Nephron (organoid): ENCODE data around the gene DGKD.

ENCODE experiments used
- H3K27ac Mint-ChIP-seq, 3 experiments: 2 replicates each; pipeline ENCODE4 v1.8.0; 2020; ENCODE audit warnings: mixed read lengths in 3 of 3, mild to moderate bottlenecking in 2 of 3, moderate library complexity in 1 of 3
- H3K27me3 Mint-ChIP-seq: 2 replicates; pipeline ENCODE4 v1.8.0; 2021; ENCODE audit warnings: low read depth, mild to moderate bottlenecking, moderate library complexity, mixed read lengths
- H3K36me3 Mint-ChIP-seq: 2 replicates; pipeline ENCODE4 v1.8.0; 2020; ENCODE audit warnings: low read depth, mixed read lengths
- H3K4me1 Mint-ChIP-seq: 2 replicates; pipeline ENCODE4 v1.8.0; 2020; ENCODE audit warnings: mixed read lengths
- H3K4me3 Mint-ChIP-seq, 3 experiments: 2 replicates each; pipeline ENCODE4 v1.8.0; 2020; ENCODE audit warnings: mild to moderate bottlenecking in 3 of 3, mixed read lengths in 3 of 3, moderate library complexity in 2 of 3
- H3K9me3 Mint-ChIP-seq: 2 replicates; pipeline ENCODE4 v1.8.0; 2020; ENCODE audit warnings: mixed read lengths
- TF ChIP-seq, protein P1 (sequence below), 3 experiments: fragments of 200-600 bp; sonication (generic); IDR thresholded peaks; one replicate each; pipeline ENCODE4 v1.5.0; 2021; ENCODE audit warnings: antibody characterized with exemption in 3 of 3; ENCODE audit not compliant: unreplicated experiment in 3 of 3

DGKD gene

DNA sequence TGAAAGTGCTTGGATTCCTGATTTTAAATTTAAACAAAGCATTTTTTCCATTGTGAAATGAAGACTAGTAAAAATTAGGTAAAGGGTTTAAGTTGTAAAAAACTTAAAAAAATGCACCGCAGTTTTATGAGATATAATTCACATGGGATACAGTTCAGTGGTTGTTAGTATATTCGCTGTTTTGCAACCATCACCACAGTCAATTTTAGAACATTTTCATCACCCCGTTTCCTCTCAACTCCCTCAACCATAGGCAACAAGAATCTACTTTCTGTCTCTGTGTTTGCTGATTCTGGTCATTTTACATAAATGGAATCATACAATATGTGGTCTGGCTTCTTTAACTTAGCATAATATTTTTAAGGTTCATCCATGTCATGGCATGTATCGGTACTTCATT lies 4.0 kb downstream of the DGKD start:
- Mint-ChIP-seq H3K36me3 (peaks cover 13% of the 10 kb centered on the region), H3K4me1 (peaks cover 57% of the 10 kb centered on the region), H3K27me3 (no peaks in the 10 kb centered on the region), H3K27ac (no peak overlapping the region), H3K4me3 (peak overlapping the region in 2 of 3 experiments; percentile 40 to 60), H3K9me3 (peaks cover 2% of the 10 kb centered on the region)
- TF ChIP-seq, protein P1, sequence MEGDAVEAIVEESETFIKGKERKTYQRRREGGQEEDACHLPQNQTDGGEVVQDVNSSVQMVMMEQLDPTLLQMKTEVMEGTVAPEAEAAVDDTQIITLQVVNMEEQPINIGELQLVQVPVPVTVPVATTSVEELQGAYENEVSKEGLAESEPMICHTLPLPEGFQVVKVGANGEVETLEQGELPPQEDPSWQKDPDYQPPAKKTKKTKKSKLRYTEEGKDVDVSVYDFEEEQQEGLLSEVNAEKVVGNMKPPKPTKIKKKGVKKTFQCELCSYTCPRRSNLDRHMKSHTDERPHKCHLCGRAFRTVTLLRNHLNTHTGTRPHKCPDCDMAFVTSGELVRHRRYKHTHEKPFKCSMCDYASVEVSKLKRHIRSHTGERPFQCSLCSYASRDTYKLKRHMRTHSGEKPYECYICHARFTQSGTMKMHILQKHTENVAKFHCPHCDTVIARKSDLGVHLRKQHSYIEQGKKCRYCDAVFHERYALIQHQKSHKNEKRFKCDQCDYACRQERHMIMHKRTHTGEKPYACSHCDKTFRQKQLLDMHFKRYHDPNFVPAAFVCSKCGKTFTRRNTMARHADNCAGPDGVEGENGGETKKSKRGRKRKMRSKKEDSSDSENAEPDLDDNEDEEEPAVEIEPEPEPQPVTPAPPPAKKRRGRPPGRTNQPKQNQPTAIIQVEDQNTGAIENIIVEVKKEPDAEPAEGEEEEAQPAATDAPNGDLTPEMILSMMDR (IDR thresholded peaks at IDR 0.05; ENCODE audit: unreplicated experiment in 3 of 3) = no peak

DNA sequence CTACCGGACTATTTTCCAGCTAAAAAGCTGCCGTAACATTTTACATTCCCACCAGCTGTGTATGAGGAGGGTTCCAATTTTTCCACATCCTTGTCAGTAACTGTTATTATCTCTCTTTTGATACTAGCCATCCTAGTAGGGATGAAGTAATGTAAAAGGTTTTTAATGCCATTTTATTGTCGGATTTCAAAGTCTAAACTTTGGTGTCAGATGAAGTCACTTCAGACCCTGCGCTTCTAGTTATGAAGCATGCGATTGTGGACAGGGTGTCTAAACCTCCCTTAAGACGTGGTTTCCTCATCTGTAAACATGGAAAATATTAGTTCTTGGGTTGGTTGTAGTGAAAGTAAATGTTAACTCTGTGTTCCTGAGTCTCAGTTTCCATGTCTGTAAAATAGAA lies 4.7 kb downstream of the DGKD start:
- Mint-ChIP-seq H3K27me3 (no peaks in the 10 kb centered on the region), H3K27ac (no peak overlapping the region), H3K36me3 (peaks cover 19% of the 10 kb centered on the region), H3K9me3 (peaks cover 6% of the 10 kb centered on the region), H3K4me3 (peak overlapping the region in 1 of 3 experiments; percentile 60), H3K4me1 (peaks cover 52% of the 10 kb centered on the region)
- TF ChIP-seq, protein P1 (IDR thresholded peaks at IDR 0.05; ENCODE audit: unreplicated experiment in 3 of 3) = no peak

DNA sequence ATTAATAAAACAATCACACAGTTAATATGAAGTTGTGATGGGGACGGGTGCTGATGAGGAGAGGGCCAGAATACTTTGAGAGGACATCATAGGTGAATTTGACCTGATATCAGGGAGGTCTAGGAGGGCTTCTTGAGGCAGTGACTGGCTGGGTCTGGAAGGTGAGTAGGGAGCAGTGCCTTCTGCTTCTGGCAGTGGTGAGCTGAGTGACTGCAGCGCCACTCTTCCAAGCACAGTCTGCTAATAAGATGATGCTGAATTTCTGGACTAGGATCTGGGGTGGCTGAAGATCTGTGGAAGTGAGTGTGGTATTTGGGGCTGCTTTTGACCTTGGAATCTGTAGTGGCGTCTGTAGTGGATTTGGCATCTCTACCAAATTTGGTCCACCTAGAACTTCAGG lies 5.5 kb downstream of the DGKD start:
- Mint-ChIP-seq H3K27me3 (no peaks in the 10 kb centered on the region), H3K4me1 (peaks cover 51% of the 10 kb centered on the region), H3K27ac (peak overlapping the region in 1 of 3 experiments; percentile 23), H3K9me3 (peaks cover 6% of the 10 kb centered on the region), H3K4me3 (no peak overlapping the region), H3K36me3 (peaks cover 27% of the 10 kb centered on the region)
- TF ChIP-seq, protein P1 (IDR thresholded peaks at IDR 0.05; ENCODE audit: unreplicated experiment in 3 of 3) = no peak

DNA sequence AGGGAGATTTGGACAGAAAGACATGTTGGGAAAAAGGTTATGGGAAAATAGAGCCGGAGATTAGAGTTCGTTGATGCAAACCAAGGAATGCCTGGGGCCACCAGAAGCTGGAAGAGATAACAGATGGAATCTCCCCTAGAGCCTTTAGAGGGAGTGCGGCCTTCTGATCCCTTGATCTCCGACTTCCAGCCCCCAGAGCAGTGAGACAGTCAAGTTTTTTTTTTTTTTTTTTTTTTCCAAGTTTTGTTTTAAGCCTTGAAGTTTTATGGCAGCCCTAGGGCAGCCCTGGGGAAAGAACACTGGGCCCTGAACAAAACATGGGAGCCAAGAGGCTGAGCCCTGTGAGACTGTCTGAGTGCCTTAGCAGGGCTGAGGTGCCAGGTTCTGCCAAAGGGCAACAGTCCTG lies 6.5 kb downstream of the DGKD start:
- no peak overlapping the region for H3K4me3 Mint-ChIP-seq
- peak overlapping the region; percentile 17 to 59 (median 34) for H3K27ac Mint-ChIP-seq
- H3K27me3 Mint-ChIP-seq = no peaks in the 10 kb centered on the region
- H3K4me1 Mint-ChIP-seq = peaks cover 44% of the 10 kb centered on the region
- H3K9me3 Mint-ChIP-seq = peaks cover 6% of the 10 kb centered on the region
- TF ChIP-seq, protein P1 (IDR thresholded peaks at IDR 0.05; ENCODE audit: unreplicated experiment in 3 of 3) = no peak
- peaks cover 28% of the 10 kb centered on the region for H3K36me3 Mint-ChIP-seq

DNA sequence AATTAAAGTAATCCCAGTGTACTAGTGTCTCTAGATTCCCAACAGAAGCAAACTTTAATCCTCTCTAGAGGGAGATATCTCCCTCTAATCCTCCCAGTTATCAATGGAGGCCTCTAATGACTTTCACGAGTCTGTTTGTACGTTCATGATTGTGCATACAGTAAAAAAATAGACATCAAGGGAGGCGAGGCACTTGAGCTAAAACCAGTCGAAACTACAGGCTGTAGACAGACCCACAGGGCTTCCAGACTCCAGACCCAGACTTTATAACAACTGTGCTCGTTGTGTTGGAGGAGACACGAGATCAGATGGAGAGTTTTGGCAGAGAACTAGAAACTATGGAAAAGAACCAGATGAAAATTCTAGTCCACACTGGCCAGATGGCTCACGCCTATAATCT lies 7.0 kb downstream of the DGKD start:
- Mint-ChIP-seq H3K27ac (peak overlapping the region in 2 of 3 experiments; percentile 34 to 59), H3K36me3 (peaks cover 33% of the 10 kb centered on the region), H3K9me3 (peaks cover 6% of the 10 kb centered on the region), H3K27me3 (no peaks in the 10 kb centered on the region), H3K4me3 (no peak overlapping the region), H3K4me1 (peaks cover 39% of the 10 kb centered on the region)
- TF ChIP-seq, protein P1 (IDR thresholded peaks at IDR 0.05; ENCODE audit: unreplicated experiment in 3 of 3) = no peak

DNA sequence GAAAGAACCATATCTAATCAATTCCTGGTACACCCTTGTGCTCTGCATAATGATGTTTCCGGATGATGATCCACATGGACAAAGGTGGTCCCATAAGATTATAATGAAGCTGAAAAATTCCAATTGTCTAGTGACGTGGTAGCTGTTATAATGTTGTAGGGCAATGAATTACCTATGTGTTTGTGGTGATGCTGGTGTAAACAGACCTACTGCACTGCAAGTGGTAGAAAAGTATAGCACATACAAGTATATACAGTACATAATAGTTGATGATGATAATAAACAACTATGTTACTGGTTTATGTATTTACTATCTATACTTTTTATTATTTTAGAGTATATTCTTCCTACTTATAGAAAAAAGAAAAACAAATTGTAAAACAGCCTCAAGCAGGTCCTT lies 8.4 kb downstream of the DGKD start:
- Mint-ChIP-seq H3K27me3 (no peaks in the 10 kb centered on the region), H3K36me3 (peaks cover 37% of the 10 kb centered on the region), H3K4me1 (peaks cover 29% of the 10 kb centered on the region), H3K4me3 (no peak overlapping the region), H3K27ac (no peak overlapping the region), H3K9me3 (peaks cover 6% of the 10 kb centered on the region)
- TF ChIP-seq, protein P1 (IDR thresholded peaks at IDR 0.05; ENCODE audit: unreplicated experiment in 3 of 3) = no peak
